DOHH2 (cell line): Measurements from ENCODE around the gene IFIT2.
"Not testable (repeated sequence)": the region's sequence is repeated elsewhere in the genome, so short reads cannot be mapped to it uniquely, and the experiment has no call there.

ENCODE experiments used
- H3F3A ChIP-seq: fragments of 200-600 bp; sonication (generic), shearing (Covaris generic); 2 replicates; pipeline ENCODE4 v1.6.0; 2016; ENCODE audit warnings: antibody characterized with exemption, mild to moderate bottlenecking; ENCODE audit not compliant: control insufficient read depth, insufficient read depth
- H3K27ac ChIP-seq: fragments of 200-600 bp; sonication (generic); 2 replicates; pipeline ENCODE4 v1.5.1; 2014; ENCODE audit warnings: low read depth, mild to moderate bottlenecking, low read length, moderate library complexity
- H3K27me3 ChIP-seq: fragments of 200-600 bp; sonication (generic); 2 replicates; pipeline ENCODE4 v1.6.1; 2014; ENCODE audit warnings: mild to moderate bottlenecking, low read length, mixed read lengths; ENCODE audit not compliant: control insufficient read depth
- H3K36me3 ChIP-seq: fragments of 200-600 bp; sonication (generic); 2 replicates; pipeline ENCODE4 v1.6.1; 2014; ENCODE audit warnings: mild to moderate bottlenecking, low read length, moderate library complexity, mixed read lengths; ENCODE audit not compliant: control insufficient read depth
- H3K4me1 ChIP-seq: fragments of 200-600 bp; sonication (generic); 2 replicates; pipeline ENCODE4 v1.6.1; 2014; ENCODE audit warnings: mild to moderate bottlenecking, low read length, mixed read lengths; ENCODE audit not compliant: control insufficient read depth
- H3K4me2 ChIP-seq: fragments of 200-600 bp; sonication (generic); 2 replicates; pipeline ENCODE4 v1.6.0; 2014; ENCODE audit warnings: mild to moderate bottlenecking, low read length, moderate library complexity
- H3K4me3 ChIP-seq: fragments of 200-600 bp; sonication (generic); 2 replicates; pipeline ENCODE4 v1.5.1; 2014; ENCODE audit warnings: mild to moderate bottlenecking, low read length, mixed read lengths
- H3K79me2 ChIP-seq: fragments of 200-600 bp; sonication (generic); 2 replicates; pipeline ENCODE4 v1.6.1; 2014; ENCODE audit warnings: mild to moderate bottlenecking, low read length, mixed read lengths; ENCODE audit not compliant: control insufficient read depth
- H3K9me2 ChIP-seq: fragments of 200-600 bp; sonication (generic); replicated peaks from 2 replicates; pipeline ENCODE4 v1.6.1; 2014; ENCODE audit warnings: mild to moderate bottlenecking, low read length, mixed read lengths; ENCODE audit not compliant: control insufficient read depth
- H3K9me3 ChIP-seq: fragments of 200-600 bp; sonication (generic); 2 replicates; pipeline ENCODE4 v1.6.1; 2014; ENCODE audit warnings: antibody characterized with exemption, low read length, mixed read lengths; ENCODE audit not compliant: control insufficient read depth, insufficient read depth
- H4K20me1 ChIP-seq: fragments of 200-600 bp; sonication (generic); 2 replicates; pipeline ENCODE4 v1.6.0; 2014; ENCODE audit warnings: low read depth, mild to moderate bottlenecking, antibody characterized with exemption, low read length, moderate library complexity; ENCODE audit not compliant: control insufficient read depth, insufficient read depth
- EZH2phosphoT487 ChIP-seq: fragments of 200-600 bp; sonication (generic); IDR thresholded peaks from 2 replicates; pipeline ENCODE4 v1.6.1; 2017; ENCODE audit warnings: borderline replicate concordance, mild to moderate bottlenecking, antibody characterized with exemption, low read length, moderate library complexity, mixed read lengths
- TF ChIP-seq, protein P1 (sequence below): fragments of 200-600 bp; sonication (generic); IDR thresholded peaks from one replicate; pipeline ENCODE4 v1.5.1; 2014; ENCODE audit warnings: antibody characterized with exemption, mild to moderate bottlenecking, low read depth, low read length; ENCODE audit not compliant: poor library complexity, severe bottlenecking

The IFIT2 gene

DNA sequence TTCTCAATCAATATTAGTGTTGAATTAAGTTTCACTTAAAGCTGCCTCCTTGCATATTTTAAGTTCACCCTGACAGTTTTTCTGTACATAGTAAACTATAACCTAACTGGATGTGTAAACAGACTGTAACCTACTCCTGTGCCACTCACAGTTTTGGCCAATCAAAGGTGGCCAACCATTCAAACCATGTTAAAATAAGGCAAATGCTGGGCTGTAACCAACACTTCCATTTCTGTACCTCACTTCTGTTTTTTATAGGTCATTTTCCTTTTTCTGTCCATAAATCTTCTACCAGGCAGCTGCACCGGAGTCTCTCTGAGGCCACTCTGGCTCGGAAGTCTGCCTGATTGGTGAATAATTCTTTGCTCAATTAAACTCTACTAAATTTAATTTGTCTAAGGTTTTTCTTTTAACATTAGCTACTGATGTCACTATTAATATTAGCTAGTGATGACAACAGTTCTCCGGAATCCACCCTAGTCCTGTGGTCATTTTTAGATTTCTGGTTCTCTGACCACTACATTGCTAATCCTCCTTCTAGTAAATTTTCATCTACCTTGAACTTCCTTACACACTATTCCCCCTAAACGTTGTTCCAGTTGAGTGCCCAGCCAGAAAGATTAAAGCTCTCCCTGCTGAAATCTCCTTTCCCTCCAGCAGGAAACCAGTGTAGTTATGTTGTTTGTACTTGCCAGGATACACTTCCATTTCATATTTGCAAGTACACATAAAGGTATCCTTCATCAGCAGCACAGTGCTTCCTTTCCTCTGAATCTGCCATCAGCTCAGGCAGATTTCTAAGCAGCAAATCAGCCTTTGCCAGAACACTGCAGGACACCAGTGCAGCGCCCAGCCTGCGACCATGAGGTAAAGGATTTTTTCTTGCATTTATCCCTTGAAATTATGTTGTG is 18.6 kb upstream of the IFIT2 start:
- Histone ChIP-seq H3K4me2 (no peak overlapping the region), H4K20me1 (no peaks in the 10 kb centered on the region), H3K4me3 (no peak overlapping the region), H3K9me2 (no peaks in the 10 kb centered on the region), H3F3A (no peaks in the 10 kb centered on the region), H3K9me3 (no peaks in the 10 kb centered on the region), H3K36me3 (no peaks in the 10 kb centered on the region), H3K79me2 (no peaks in the 10 kb centered on the region), H3K27ac (no peak overlapping the region), H3K27me3 (peaks cover 3% of the 10 kb centered on the region; the same call in 1 of the 2 replicates), H3K4me1 (no peaks in the 10 kb centered on the region)
- no peak for TF ChIP-seq EZH2phosphoT487
- TF ChIP-seq, protein P1, sequence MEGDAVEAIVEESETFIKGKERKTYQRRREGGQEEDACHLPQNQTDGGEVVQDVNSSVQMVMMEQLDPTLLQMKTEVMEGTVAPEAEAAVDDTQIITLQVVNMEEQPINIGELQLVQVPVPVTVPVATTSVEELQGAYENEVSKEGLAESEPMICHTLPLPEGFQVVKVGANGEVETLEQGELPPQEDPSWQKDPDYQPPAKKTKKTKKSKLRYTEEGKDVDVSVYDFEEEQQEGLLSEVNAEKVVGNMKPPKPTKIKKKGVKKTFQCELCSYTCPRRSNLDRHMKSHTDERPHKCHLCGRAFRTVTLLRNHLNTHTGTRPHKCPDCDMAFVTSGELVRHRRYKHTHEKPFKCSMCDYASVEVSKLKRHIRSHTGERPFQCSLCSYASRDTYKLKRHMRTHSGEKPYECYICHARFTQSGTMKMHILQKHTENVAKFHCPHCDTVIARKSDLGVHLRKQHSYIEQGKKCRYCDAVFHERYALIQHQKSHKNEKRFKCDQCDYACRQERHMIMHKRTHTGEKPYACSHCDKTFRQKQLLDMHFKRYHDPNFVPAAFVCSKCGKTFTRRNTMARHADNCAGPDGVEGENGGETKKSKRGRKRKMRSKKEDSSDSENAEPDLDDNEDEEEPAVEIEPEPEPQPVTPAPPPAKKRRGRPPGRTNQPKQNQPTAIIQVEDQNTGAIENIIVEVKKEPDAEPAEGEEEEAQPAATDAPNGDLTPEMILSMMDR = no peak

DNA sequence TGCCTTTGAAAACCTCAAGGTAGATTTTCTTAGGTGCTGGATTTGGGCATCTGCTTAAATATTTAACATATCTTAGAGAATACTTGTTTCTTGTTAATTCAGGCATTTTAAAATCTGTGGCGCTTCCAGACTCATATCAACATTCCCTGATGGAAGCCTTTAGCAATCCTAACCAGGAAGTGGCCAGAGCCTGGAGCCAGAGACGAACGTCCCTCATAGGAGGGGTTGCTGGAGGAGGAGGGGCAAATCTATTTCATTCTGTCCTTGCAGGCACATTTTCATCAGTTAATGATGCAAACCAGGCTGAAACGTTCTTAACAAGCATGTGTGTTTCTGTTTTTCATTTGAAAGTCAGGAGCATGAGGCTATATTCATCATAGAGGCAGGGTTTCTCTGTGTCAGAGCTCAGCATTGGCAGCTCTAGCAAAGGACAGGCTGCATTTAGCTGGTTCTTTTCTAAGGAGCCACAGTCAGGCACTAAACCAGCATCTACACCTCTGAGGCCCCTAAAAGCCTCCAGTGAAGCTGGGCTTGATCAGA is 17.8 kb upstream of the IFIT2 start:
- H4K20me1 ChIP-seq = no peaks in the 10 kb centered on the region
- H3K27me3 ChIP-seq = peaks cover 3% of the 10 kb centered on the region; the same call in 1 of the 2 replicates
- no peak overlapping the region for H3K27ac ChIP-seq
- H3K4me2 ChIP-seq = no peak overlapping the region
- H3F3A ChIP-seq = no peaks in the 10 kb centered on the region
- no peaks in the 10 kb centered on the region for H3K9me3 ChIP-seq
- TF ChIP-seq EZH2phosphoT487 = no peak
- TF ChIP-seq, protein P1 = no peak
- no peaks in the 10 kb centered on the region for H3K36me3 ChIP-seq
- no peaks in the 10 kb centered on the region for H3K4me1 ChIP-seq
- no peaks in the 10 kb centered on the region for H3K9me2 ChIP-seq
- no peaks in the 10 kb centered on the region for H3K79me2 ChIP-seq
- H3K4me3 ChIP-seq = no peak overlapping the region

DNA sequence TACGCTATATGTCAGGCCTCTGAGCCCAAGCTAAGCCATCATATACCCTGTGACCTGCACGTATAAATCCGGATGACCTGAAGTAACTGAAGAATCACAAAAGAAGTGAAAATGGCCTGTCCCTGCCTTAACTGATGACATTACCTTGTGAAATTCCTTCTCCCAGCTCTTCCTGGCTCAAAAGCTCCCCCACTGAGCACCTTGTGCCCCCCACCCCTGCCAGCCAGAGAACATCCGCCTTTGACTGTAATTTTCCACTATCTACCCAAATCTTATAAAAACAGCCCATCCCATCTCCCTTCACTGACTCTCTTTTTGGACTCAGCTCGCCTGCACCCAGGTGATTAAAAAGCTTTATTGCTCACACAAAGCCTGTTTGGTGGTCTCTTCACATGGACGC is 17.1 kb upstream of the IFIT2 start:
- H3K4me3 ChIP-seq, H3K79me2 ChIP-seq, H3K9me3 ChIP-seq, H4K20me1 ChIP-seq, H3K4me2 ChIP-seq, H3K4me1 ChIP-seq, H3K27me3 ChIP-seq, H3K9me2 ChIP-seq, H3K27ac ChIP-seq, H3K36me3 ChIP-seq, H3F3A ChIP-seq: not testable (repeated sequence)

DNA sequence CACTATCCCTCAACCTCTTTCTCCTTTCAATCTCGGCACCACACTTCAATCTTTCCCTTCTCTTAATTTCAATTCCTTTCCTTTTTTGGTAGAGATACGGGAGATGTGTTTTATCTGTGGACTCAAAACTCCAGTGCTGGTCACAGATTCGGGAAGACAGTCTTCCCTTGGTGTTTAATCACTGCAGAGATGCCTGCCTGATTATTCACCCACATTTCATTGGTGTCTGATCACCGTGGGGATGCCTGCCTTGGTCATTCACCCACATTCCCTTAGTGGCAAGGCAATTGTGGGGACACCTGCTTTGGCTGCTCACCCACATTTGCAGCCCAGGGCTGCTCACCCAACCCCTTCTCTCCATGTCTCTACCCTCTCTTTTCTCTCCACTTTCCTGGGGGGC is 16.5 kb upstream of the IFIT2 start:
- H3K36me3 ChIP-seq, H3K79me2 ChIP-seq, H3K4me3 ChIP-seq, H3K27ac ChIP-seq, H3K27me3 ChIP-seq, H3K9me2 ChIP-seq, H3K9me3 ChIP-seq, H4K20me1 ChIP-seq, H3F3A ChIP-seq, H3K4me2 ChIP-seq, H3K4me1 ChIP-seq: not testable (repeated sequence)
